Astrocyte of the cerebellum (primary cell): ENCODE results near the gene NOL9.

Experiments
- DNase-seq: peaks from one replicate; pipeline ENCODE4 v3.0.0-alpha.2; 2011; ENCODE audit warnings: low read depth
- H3K4me3 ChIP-seq: 2 replicates; pipeline ENCODE4 v1.5.1; 2011; ENCODE audit warnings: mild to moderate bottlenecking, low read depth, low read length, moderate library complexity
- in situ Hi-C: cut with HindIII; loops from 2 replicates; pipeline ENCODE4 v1.10.0; 2017; ENCODE audit warnings: low sequenced_read_pairs
- TF ChIP-seq, protein P1 (sequence below): IDR thresholded peaks from 2 replicates; pipeline ENCODE4 v1.5.1; 2012; ENCODE audit warnings: low read length, low read depth, moderate library complexity, mild to moderate bottlenecking; ENCODE audit errors: missing control alignments

The NOL9 gene

DNA sequence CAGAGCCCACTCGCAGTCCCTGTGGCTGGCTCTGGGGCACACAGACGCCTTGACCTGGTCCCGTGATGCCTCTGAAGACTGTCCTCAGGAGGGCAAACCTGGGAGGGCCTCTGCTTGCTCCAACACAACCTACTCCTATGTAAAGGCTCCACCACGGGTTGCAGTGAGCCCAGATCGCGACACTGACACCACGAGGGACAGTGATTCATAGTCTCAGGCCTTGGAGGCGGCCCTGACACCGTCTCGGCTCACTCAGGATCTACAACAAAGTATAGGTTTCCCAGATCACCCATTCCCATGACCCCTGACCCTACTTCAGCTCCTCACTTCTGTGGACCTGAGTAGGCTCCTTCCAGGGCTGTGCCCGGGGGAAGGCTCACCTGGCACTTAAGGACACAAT is 28.0 kb downstream of the NOL9 start:
- in situ Hi-C loops, result no loop called here
- TF ChIP-seq, protein P1, sequence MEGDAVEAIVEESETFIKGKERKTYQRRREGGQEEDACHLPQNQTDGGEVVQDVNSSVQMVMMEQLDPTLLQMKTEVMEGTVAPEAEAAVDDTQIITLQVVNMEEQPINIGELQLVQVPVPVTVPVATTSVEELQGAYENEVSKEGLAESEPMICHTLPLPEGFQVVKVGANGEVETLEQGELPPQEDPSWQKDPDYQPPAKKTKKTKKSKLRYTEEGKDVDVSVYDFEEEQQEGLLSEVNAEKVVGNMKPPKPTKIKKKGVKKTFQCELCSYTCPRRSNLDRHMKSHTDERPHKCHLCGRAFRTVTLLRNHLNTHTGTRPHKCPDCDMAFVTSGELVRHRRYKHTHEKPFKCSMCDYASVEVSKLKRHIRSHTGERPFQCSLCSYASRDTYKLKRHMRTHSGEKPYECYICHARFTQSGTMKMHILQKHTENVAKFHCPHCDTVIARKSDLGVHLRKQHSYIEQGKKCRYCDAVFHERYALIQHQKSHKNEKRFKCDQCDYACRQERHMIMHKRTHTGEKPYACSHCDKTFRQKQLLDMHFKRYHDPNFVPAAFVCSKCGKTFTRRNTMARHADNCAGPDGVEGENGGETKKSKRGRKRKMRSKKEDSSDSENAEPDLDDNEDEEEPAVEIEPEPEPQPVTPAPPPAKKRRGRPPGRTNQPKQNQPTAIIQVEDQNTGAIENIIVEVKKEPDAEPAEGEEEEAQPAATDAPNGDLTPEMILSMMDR, result no peak
- no peak overlapping the region for H3K4me3 ChIP-seq
- no peak for DNase-seq

DNA sequence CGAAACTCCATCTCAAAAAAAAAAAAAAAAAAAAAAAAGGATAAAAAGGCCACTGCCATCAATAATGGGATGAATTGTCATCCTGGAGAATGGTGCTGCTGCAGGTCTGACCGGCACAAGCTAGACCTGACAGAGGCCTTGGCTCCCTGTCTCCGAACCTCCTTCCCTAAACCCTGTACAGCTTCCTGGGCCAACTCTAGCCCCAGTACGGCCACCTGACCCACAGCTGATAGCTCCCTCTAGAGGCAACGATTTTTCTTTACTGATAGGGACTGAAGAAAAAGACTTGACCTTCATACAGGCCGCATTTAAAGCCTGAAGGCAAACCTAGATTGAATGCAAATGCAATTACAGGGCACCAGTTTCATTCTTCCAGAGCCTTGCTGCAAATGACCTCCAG is 30.7 kb downstream of the NOL9 start:
- in situ Hi-C loops, result no loop called here
- DNase-seq, result no peak
- TF ChIP-seq, protein P1, result peak; percentile 72
- H3K4me3 ChIP-seq, result no peak overlapping the region

DNA sequence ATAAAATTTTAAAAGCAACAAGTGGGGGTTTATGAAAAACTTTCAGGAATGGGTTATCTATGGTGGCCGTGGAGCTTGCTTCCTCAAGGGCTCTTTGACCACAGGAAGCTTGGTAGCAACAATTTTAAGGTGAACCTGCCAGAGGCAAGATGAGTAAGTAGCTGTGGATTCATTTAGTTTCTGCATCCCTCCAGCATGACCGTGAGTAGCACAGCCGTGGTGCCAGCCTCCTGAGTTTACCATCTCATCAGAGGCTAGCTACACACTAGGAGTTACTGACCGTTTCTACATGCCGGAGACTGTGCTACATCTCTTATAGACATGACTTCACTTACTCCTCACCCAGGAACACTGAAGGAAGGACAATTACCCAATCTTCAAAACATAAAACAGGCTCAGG is 32.8 kb downstream of the NOL9 start:
- TF ChIP-seq, protein P1, result no peak
- H3K4me3 ChIP-seq, result no peak overlapping the region
- no peak for DNase-seq
- in situ Hi-C loops, result no loop called here

DNA sequence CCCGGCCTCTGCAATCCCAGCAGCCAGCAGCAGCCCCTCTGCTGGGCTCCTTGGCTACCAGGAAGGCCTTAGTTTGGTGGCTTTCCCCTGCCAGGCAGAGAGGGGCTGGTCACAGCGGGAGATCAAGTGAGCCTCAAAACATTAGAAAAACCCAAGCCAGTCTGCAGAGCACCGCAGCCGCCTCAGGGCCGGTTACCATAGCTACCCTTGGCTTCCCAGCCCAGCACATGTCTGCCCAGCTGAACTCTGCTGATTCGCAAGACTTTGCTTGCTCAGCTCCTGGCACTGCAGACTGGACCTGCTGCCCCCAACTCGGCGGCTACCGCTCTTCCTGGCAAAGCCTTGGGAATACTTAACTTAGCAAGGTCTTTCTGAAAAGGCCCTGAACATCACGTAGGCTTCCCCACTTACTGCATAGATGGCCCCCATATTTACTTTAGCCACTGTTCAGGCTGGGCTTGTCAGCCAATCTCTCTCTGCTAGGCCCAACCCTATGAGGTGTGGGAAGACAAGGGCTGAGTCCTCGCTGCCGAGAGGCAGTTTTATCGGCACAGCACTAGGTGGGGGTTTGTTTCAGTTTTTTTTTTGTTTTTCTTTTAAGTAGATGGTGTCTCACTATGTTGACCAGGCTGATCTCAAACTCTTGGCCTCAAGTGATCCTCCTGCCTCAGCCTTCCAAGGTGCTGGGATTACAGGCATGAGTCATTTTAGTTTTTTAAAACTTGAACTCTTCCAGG is 34.2 kb downstream of the NOL9 start:
- DNase-seq, result peak; percentile 79
- no peak overlapping the region for H3K4me3 ChIP-seq
- in situ Hi-C loops, result no loop called here
- TF ChIP-seq, protein P1, result no peak

DNA sequence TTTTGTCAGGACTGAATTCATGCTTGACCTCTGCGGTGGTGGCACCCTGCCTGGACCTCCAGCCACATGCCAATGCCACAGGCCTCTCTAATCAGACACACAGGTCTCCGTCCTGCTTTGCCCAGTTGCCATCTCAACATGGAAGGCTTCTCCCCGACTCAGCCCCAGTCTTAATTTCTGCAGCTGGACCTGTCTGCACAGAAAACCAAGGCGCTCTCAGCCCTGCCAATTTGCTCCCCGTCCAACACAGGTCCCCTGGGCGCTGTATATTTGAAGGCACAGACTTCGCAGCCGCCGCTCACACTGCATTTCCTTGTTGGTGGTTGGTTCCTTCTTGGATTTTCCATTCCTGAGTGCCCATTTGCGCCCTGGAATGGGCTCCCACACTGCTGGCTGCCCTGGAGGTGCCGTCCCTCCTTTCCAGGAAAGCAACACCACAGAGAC is 34.8 kb downstream of the NOL9 start:
- DNase-seq, result no peak
- in situ Hi-C loops, result no loop called here
- peak overlapping the region; percentile 11 for H3K4me3 ChIP-seq

DNA sequence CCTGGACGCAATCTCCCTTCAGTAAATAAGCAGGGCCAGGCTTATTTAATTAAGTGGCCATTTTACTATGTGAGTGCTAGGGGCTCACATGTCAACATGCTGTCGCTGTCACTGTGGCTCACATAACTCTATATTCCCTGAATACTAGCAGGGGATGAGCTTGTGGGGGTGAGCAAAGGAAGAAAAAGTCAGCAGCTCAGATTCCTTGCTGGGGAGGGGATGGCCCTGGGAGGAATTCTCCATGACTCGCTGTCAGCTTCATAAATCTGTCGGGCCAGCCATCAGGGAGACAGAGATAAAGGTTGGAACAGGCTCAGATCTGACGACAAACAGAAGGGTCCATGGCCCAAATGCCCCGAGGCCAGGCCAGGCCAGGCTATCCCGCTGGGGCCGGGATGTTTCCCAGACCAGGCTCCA is 36.9 kb downstream of the NOL9 start:
- in situ Hi-C loops, result no loop called here
- no peak overlapping the region for H3K4me3 ChIP-seq
- TF ChIP-seq, protein P1, result no peak
- no peak for DNase-seq

More for the DNA sequence above, 34.8 kb downstream of the NOL9 start:
- TF ChIP-seq, protein P1, result no peak
